Calu3 (cell line): ENCODE data around the gene YIPF2. TPM values are rescaled to one million over a fixed set of nuclear protein-coding genes. Genes with fewer than 3 reads are reported as not detected.
A peak's percentile ranks its signal among the peaks of the same experiment; 100 is the strongest.
"Not testable (repeated sequence)": the region's sequence is repeated elsewhere in the genome, so short reads cannot be mapped to it uniquely, and the experiment has no call there.

Experiments used
- BruUV-seq: library from RNA; stranded (reverse); fragments of 400-500 nt; replicated peaks from 2 replicates; lab custom pipeline; 2021; lab: Mats Ljungman, UMichigan
- CTCF ChIA-PET: fragments of 300-600 bp; sonication (Branson Sonifier 250); formaldehyde crosslinking; loops from one replicate; lab custom pipeline; 2022; ENCODE audit warnings: antibody characterized with exemption; lab: Charles Lee
- DNase-seq: peaks from one replicate; pipeline ENCODE4 v3.0.0; 2022
- H3K27ac Mint-ChIP-seq: one replicate; pipeline ENCODE4 v1.8.0; 2022; ENCODE audit warnings: mixed read lengths; ENCODE audit not compliant: unreplicated experiment
- H3K27me3 Mint-ChIP-seq: one replicate; pipeline ENCODE4 v1.8.0; 2022; ENCODE audit warnings: mixed read lengths; ENCODE audit not compliant: unreplicated experiment
- H3K36me3 Mint-ChIP-seq: one replicate; pipeline ENCODE4 v1.8.0; 2022; ENCODE audit warnings: mild to moderate bottlenecking, moderate library complexity, mixed read lengths; ENCODE audit not compliant: insufficient read depth, unreplicated experiment
- H3K4me1 Mint-ChIP-seq: one replicate; pipeline ENCODE4 v1.8.0; 2022; ENCODE audit warnings: mild to moderate bottlenecking, low read depth, mixed read lengths; ENCODE audit not compliant: unreplicated experiment
- H3K4me3 Mint-ChIP-seq: one replicate; pipeline ENCODE4 v1.8.0; 2022; ENCODE audit warnings: mild to moderate bottlenecking, low read depth, moderate library complexity, mixed read lengths; ENCODE audit not compliant: unreplicated experiment
- H3K9me3 Mint-ChIP-seq: one replicate; pipeline ENCODE4 v1.8.0; 2022; ENCODE audit warnings: low read depth, mixed read lengths; ENCODE audit not compliant: unreplicated experiment
- CTCF ChIP-seq: fragments of 200-600 bp; IDR thresholded peaks from one replicate; pipeline ENCODE4 v1.8.0; 2022; ENCODE audit warnings: antibody characterized with exemption; ENCODE audit not compliant: unreplicated experiment
- intact Hi-C: fragments of 100-400 bp; cut with micrococcal nuclease; formaldehyde crosslinking; loops from one replicate; pipeline ENCODE4 v1.10.0; 2022; ENCODE audit not compliant: unreplicated experiment
- total RNA-seq: library from RNA; stranded (reverse); gene quantifications from 2 replicates; pipeline ENCODE4 v1.2.3, GENCODE V29; 2022

YIPF2 gene
- total RNA-seq, 1 experiment from 2014 or later = 37.8 TPM

- H3K36me3 Mint-ChIP-seq = peaks cover 11% of the 10 kb centered on the region
- BruUV-seq = no TSS peak
- H3K4me3 Mint-ChIP-seq = no peak overlapping the region
- H3K4me1 Mint-ChIP-seq = peaks cover 11% of the 10 kb centered on the region
- CTCF ChIA-PET = no interaction called here
- no peak overlapping the region for H3K27ac Mint-ChIP-seq
- no peak for TF ChIP-seq CTCF
- DNase-seq = no peak
- no peaks in the 10 kb centered on the region for H3K9me3 Mint-ChIP-seq
- H3K27me3 Mint-ChIP-seq = no peaks in the 10 kb centered on the region
- intact Hi-C loops = no loop called here
Measured at GRCh38 chr19:10882108-10882457, 46.4 kb downstream of the YIPF2 start.

DNA sequence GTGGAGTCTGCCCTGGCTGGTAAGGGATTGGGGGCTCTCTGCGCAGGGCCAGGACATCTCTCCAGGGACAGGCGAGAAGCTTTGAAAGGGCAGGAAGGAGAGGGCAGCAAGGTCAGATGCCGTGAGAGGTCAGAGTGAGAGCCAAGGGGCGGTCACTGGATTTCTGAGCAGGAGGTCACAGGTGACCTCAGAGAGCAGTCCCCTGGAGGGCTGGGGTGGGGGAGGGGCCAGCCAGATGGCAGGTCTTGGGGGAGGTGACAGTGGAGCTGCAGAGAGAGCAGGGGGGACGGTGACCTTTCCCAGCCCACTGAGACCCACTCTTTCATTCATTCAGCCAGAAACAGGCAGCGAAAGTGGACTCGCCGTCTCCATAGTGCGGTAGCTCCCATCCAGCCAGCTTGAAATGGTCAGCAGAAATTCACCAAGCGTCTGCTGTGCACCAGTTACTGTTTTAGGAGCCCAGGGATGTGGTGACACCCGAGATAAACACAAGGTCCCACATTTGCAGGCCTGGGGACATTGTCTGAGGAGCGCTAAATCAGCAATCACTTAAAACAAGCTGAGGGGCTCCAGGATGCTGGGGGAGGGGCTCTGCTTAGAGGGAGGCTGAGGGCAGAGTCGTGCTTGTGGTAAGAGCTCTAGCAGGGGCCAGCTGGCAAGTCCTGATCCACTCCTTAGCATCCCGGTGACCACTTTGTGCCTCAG lies 46.9 kb downstream of the YIPF2 start:
- Mint-ChIP-seq H3K9me3 (no peaks in the 10 kb centered on the region), H3K27me3 (no peaks in the 10 kb centered on the region), H3K4me1 (peaks cover 11% of the 10 kb centered on the region), H3K4me3 (no peak overlapping the region), H3K36me3 (peaks cover 11% of the 10 kb centered on the region), H3K27ac (no peak overlapping the region)
- no TSS peak for BruUV-seq
- DNase-seq = no peak
- CTCF ChIA-PET = no interaction called here
- intact Hi-C loops = no loop called here
- no peak for TF ChIP-seq CTCF

- H3K4me1 Mint-ChIP-seq = peaks cover 11% of the 10 kb centered on the region
- peak overlapping the region; percentile 50 for H3K27ac Mint-ChIP-seq
- H3K27me3 Mint-ChIP-seq = no peaks in the 10 kb centered on the region
- no peak for DNase-seq
- H3K36me3 Mint-ChIP-seq = peaks cover 11% of the 10 kb centered on the region
- H3K9me3 Mint-ChIP-seq = no peaks in the 10 kb centered on the region
- H3K4me3 Mint-ChIP-seq = no peak overlapping the region
- CTCF ChIA-PET = no interaction called here
- BruUV-seq = no TSS peak
- no peak for TF ChIP-seq CTCF
- intact Hi-C loops = no loop called here
Measured at GRCh38 chr19:10878253-10878652, 50.2 kb downstream of the YIPF2 start.

- H3K4me3 Mint-ChIP-seq, DNase-seq, CTCF ChIA-PET, H3K27ac Mint-ChIP-seq, BruUV-seq, H3K9me3 Mint-ChIP-seq, intact Hi-C loops, H3K27me3 Mint-ChIP-seq: not testable (repeated sequence)
- peaks cover 11% of the 10 kb centered on the region for H3K4me1 Mint-ChIP-seq
- peaks cover 14% of the 10 kb centered on the region for H3K36me3 Mint-ChIP-seq
Measured at GRCh38 chr19:10877608-10878007, 50.8 kb downstream of the YIPF2 start.
